Right lobe of liver (tissue), 6 donors: ENCODE data around the gene RCSD1. TPM values are rescaled to one million over a fixed set of nuclear protein-coding genes. Genes with fewer than 3 reads are reported as not detected.

Experiments used
- ATAC-seq, 4 donors: fragments of 200-7000 bp; cut with Tn5 transposase; one replicate each; pipeline ENCODE4 v1.9.1; 2020; ENCODE audit warnings: mild to moderate bottlenecking in 4 of 4, moderate library complexity in 4 of 4
- DNase-seq, 3 donors: peaks; one replicate each; pipeline ENCODE4 v3.0.0-alpha.2; 2020
- H3K27ac ChIP-seq, 3 donors: fragments of 200-600 bp; one replicate each; pipeline ENCODE4 v1.8.0; 2022
- H3K27me3 ChIP-seq, 2 donors: fragments of 200-600 bp; one replicate each; pipeline ENCODE4 v1.8.0; 2022
- H3K36me3 ChIP-seq, 4 donors: fragments of 200-600 bp; sonication (generic) in 1 of 4; one replicate each; pipeline versions ENCODE4 v1.5.1 to v1.8.0; 2017 to 2022; ENCODE audit warnings: control low read depth in 1 of 4
- H3K4me1 ChIP-seq, 4 donors: fragments of 200-600 bp; sonication (generic) in 1 of 4; one replicate each; pipeline versions ENCODE4 v1.5.1 to v1.8.0; 2017 to 2022; ENCODE audit warnings: control low read depth in 1 of 4
- H3K4me3 ChIP-seq, 3 donors: fragments of 200-600 bp; one replicate each; pipeline ENCODE4 v1.8.0; 2022
- H3K9me3 ChIP-seq, 4 donors: fragments of 200-600 bp; sonication (generic) in 1 of 4; one replicate each; pipeline versions ENCODE4 v1.5.1 to v1.8.0; 2017 to 2022; ENCODE audit warnings: control low read depth in 1 of 4
- POLR2A ChIP-seq: fragments of 450-650 bp; IDR thresholded peaks from one replicate; pipeline ENCODE4 v1.6.1; 2017; ENCODE audit warnings: antibody characterized with exemption, mild to moderate bottlenecking
- WGBS: methylation state at CpG from one replicate; pipeline ENCODE4 v1.1.6; 2018; ENCODE audit warnings: low coverage, low lambda C conversion rate; ENCODE audit not compliant: insufficient coverage; ENCODE audit errors: missing lambda C conversion rate; 5-methylcytosine and 5-hydroxymethylcytosine counted together
- intact Hi-C, 2 donors: fragments of 100-400 bp; cut with DNase I; formaldehyde crosslinking; loops; one replicate each; pipeline versions ENCODE4 v1.11.2 to v1.14.1; 2022
- total RNA-seq, 6 experiments: library from RNA; depleted of rRNA in 2 of 6; stranded (reverse); fragments of >200 nt in 2 of 6; fragmentation: NEBNext Ultra II Directional in 3 of 6; extraction: Animal tissue kit (Norgen Biotek cat#: 25700) in 3 of 6; gene quantifications; one replicate each; pipeline versions ENCODE4 v1.1.0 to v1.2.4, GENCODE V29; 2016 to 2023
- TF ChIP-seq, protein P1 (sequence below), 4 donors: fragments of 200-600 bp in 3 of 4; fragments of 450-650 bp in 1 of 4; IDR thresholded peaks; one replicate each; pipeline versions ENCODE4 v1.5.1 to v1.8.0; 2016 to 2022; ENCODE audit warnings: antibody characterized with exemption in 4 of 4, mild to moderate bottlenecking in 2 of 4
- donor health status: DM: no; HTN: yes; CAD: no.
- donor health status: DM: no; HTN: no; CAD: no.
- donor health status: DM: no; HTN: no; CAD: no.
- donor health status: DM: no; HTN: yes; CAD: no.
- donor health status: DM: no; HTN: yes; CAD: no.

RCSD1 gene
- total RNA-seq, 6 experiments from 2014 or later: 2.4 to 8.4 (median 5.0) TPM

DNA sequence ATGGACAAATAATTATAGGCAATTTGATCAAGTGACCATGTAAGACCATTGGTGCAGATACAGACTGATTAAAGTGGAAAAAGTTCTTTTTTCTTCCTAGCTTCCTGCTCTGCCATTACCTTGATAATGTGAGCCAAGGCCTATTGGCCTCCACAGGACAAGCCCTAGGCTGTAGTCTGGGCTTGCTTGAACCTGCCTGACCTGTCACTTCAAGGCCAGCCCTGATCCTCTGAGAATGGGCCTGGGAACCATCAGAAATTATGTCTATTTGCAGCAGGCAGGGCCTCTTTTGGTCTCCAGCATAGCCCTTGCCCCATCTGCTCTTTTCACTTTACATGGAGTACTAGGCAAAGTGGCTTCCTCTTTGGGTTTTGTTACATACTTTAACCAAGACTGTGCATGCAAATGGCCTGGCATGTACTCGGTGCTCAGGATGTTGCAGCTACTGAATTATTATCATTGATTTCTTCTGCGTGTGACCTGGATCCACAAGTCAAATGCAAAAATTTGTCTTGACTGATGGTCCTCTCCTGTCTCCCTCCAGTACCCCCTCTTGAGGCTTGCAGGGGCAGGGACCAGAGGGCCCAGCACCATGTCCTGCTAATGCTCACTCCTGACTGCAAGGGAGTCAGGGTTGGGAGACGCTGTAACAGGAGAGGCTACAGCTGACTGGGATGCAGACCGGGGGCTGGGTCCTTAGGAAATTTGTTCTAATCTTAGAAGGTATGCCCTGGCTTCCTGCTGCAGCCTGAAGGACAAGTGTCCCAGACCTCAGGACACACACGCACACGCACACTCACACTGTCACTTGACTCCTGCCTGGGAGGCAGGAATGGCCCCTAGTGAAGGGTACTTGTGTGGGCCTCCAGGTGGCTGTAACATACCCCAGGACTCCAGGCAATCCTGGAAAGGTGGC is 39.4 kb downstream of the RCSD1 start:
- intact Hi-C loops: no loop called here
- Histone ChIP-seq H3K27me3 (no peaks in the 10 kb centered on the region), H3K36me3 (peaks cover 0 to 3% (median 0%) of the 10 kb centered on the region in 4 donors), H3K4me3 (no peak overlapping the region), H3K9me3 (no peaks in the 10 kb centered on the region), H3K27ac (no peak overlapping the region), H3K4me1 (no peaks in the 10 kb centered on the region)
- ATAC-seq (peak in 1 of 4 donors; percentile 26), DNase-seq (no peak)
- no peak for TF ChIP-seq POLR2A
- TF ChIP-seq, protein P1, sequence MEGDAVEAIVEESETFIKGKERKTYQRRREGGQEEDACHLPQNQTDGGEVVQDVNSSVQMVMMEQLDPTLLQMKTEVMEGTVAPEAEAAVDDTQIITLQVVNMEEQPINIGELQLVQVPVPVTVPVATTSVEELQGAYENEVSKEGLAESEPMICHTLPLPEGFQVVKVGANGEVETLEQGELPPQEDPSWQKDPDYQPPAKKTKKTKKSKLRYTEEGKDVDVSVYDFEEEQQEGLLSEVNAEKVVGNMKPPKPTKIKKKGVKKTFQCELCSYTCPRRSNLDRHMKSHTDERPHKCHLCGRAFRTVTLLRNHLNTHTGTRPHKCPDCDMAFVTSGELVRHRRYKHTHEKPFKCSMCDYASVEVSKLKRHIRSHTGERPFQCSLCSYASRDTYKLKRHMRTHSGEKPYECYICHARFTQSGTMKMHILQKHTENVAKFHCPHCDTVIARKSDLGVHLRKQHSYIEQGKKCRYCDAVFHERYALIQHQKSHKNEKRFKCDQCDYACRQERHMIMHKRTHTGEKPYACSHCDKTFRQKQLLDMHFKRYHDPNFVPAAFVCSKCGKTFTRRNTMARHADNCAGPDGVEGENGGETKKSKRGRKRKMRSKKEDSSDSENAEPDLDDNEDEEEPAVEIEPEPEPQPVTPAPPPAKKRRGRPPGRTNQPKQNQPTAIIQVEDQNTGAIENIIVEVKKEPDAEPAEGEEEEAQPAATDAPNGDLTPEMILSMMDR (IDR thresholded peaks at IDR 0.05): no peak
- WGBS: 41% methylated on average over 2 of the region's 6 CpGs

DNA sequence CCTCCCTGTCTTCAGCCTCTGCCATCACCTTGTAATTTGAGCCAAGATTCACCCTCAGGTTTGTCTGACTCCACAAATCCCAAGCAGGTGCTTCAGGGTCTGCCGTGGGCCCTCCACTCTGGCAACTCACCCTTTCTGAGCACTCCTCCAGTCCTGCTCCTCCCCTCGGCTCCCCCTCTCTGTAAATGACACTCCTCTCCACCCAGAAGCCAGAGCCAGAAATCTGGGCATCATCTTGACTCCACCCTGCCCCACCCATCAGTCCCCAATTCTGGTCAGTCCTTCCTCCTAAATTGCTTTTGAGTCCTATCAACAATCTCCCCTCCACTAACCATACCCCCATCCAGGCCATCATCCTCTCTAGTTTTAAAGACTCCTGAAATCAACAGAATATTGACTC is 40.5 kb downstream of the RCSD1 start:
- DNase-seq (no peak), ATAC-seq (no peak)
- Histone ChIP-seq H3K4me3 (no peak overlapping the region), H3K9me3 (no peaks in the 10 kb centered on the region), H3K4me1 (no peaks in the 10 kb centered on the region), H3K27ac (no peak overlapping the region), H3K36me3 (peaks cover 0 to 3% (median 0%) of the 10 kb centered on the region in 4 donors), H3K27me3 (no peaks in the 10 kb centered on the region)
- 50% methylated on average over 1 of the region's 2 CpGs for WGBS
- intact Hi-C loops: no loop called here
- TF ChIP-seq POLR2A: no peak
- TF ChIP-seq, protein P1 (IDR thresholded peaks at IDR 0.05): no peak

DNA sequence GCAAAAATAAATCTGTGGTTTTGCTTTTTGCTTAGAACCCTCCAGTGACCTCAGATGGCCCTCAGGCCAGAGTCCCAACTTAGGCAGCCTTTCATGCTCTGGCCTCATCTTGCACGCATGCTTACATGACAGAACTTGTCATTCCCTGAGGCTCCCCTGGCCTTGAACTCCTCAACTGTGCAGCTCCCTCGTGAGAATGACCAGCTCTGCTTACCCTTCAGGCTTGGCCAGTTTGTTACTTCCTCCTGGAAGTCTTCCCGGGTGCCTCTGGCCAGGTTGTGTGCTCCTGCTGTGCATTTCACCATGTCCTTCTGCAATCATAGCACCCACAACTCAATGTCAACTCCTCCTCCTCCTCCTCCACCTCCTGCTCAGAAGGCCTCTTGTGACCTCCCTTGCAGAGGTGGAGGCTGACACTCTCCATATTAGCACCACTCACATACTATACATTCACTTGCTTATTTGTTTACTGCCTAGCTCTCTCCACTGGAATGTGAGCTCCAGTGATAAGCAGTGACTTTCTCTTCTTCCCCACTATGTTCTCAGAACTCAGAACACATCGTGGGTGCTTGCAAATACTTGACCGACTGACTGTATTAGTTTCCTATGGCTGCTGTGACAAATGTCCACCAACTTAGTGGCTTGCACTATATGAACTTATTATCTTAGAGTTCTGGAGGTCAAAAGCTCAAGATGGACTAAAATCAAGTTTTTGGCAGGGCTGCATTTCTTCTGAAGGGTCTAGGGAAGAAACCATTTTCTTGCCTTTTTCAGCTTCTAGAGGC is 41.9 kb downstream of the RCSD1 start:
- Histone ChIP-seq H3K27me3 (no peaks in the 10 kb centered on the region), H3K4me3 (no peak overlapping the region), H3K27ac (no peak overlapping the region), H3K4me1 (no peaks in the 10 kb centered on the region), H3K9me3 (no peaks in the 10 kb centered on the region), H3K36me3 (peaks cover 0 to 3% (median 0%) of the 10 kb centered on the region in 4 donors)
- ATAC-seq (peak; percentile 25 to 52 (median 40)), DNase-seq (no peak)
- intact Hi-C loops: no loop called here
- WGBS: 61% methylated on average over 5 of the region's 5 CpGs
- TF ChIP-seq, protein P1 (IDR thresholded peaks at IDR 0.05): no peak
- no peak for TF ChIP-seq POLR2A

DNA sequence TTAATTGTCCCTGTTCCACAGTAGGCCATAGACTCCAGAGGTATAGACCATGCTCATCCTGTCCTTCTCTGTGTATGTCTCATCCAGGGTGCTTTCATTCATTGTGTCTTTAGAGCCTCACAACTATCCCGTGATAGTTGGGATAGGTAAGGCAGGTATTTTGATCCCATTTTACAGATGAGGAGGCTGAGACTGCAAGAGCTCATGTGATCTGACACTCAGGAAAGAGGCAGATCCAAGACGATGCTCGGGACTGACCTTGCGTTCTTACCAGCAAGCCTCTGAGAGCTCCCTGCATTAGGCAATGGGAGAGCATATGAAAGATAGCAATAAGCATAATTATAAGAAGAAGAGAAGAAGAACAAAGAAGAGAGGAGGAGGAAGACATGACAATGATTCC is 42.8 kb downstream of the RCSD1 start:
- H3K9me3 ChIP-seq: no peaks in the 10 kb centered on the region
- WGBS: 68% methylated on average over 4 of the region's 4 CpGs
- ATAC-seq (no peak), DNase-seq (no peak)
- no peaks in the 10 kb centered on the region for H3K4me1 ChIP-seq
- TF ChIP-seq, protein P1 (IDR thresholded peaks at IDR 0.05): no peak
- TF ChIP-seq POLR2A: no peak
- peaks cover 0 to 3% (median 0%) of the 10 kb centered on the region in 4 donors for H3K36me3 ChIP-seq
- no peak overlapping the region for H3K27ac ChIP-seq
- intact Hi-C loops: no loop called here
- no peak overlapping the region for H3K4me3 ChIP-seq
- H3K27me3 ChIP-seq: no peaks in the 10 kb centered on the region
